GM12872 (cell line): ENCODE results near the gene UBR4.

Experiments used
- TF ChIP-seq, protein P1 (sequence below): IDR thresholded peaks from 3 replicates; pipeline ENCODE4 v1.5.1; 2011; ENCODE audit warnings: low read depth, mild to moderate bottlenecking, low read length, moderate library complexity; ENCODE audit not compliant: insufficient read depth

The UBR4 gene

GRCh38 chr1:19054216-19054615 lies 155.8 kb downstream of the UBR4 start:
- TF ChIP-seq, protein P1, sequence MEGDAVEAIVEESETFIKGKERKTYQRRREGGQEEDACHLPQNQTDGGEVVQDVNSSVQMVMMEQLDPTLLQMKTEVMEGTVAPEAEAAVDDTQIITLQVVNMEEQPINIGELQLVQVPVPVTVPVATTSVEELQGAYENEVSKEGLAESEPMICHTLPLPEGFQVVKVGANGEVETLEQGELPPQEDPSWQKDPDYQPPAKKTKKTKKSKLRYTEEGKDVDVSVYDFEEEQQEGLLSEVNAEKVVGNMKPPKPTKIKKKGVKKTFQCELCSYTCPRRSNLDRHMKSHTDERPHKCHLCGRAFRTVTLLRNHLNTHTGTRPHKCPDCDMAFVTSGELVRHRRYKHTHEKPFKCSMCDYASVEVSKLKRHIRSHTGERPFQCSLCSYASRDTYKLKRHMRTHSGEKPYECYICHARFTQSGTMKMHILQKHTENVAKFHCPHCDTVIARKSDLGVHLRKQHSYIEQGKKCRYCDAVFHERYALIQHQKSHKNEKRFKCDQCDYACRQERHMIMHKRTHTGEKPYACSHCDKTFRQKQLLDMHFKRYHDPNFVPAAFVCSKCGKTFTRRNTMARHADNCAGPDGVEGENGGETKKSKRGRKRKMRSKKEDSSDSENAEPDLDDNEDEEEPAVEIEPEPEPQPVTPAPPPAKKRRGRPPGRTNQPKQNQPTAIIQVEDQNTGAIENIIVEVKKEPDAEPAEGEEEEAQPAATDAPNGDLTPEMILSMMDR, result no peak

- TF ChIP-seq, protein P1, result no peak
Observed at GRCh38 chr1:19053486-19053885, 156.6 kb downstream of the UBR4 start.

DNA sequence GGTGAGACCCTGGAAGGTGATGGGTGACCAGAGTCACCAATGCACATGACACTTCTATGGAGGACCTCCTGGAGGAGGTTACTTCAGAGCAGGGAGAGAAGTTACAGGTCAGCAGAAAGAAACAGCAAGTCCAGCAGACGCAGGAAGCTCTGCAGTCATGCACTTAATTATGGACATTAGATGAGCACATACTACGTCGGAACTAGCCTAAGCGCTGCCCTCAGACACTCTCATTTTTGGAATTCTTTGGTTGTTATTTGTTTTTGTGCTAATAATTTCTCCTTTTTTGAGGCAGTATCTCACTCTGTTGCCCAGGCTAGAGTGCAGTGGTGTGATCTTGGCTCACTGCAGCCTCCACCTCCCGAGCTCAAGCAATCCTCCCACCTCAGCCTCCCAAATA lies 160.3 kb downstream of the UBR4 start:
- TF ChIP-seq, protein P1, result no peak

GRCh38 chr1:19049128-19049768 lies 160.8 kb downstream of the UBR4 start:
- TF ChIP-seq, protein P1, result no peak

DNA sequence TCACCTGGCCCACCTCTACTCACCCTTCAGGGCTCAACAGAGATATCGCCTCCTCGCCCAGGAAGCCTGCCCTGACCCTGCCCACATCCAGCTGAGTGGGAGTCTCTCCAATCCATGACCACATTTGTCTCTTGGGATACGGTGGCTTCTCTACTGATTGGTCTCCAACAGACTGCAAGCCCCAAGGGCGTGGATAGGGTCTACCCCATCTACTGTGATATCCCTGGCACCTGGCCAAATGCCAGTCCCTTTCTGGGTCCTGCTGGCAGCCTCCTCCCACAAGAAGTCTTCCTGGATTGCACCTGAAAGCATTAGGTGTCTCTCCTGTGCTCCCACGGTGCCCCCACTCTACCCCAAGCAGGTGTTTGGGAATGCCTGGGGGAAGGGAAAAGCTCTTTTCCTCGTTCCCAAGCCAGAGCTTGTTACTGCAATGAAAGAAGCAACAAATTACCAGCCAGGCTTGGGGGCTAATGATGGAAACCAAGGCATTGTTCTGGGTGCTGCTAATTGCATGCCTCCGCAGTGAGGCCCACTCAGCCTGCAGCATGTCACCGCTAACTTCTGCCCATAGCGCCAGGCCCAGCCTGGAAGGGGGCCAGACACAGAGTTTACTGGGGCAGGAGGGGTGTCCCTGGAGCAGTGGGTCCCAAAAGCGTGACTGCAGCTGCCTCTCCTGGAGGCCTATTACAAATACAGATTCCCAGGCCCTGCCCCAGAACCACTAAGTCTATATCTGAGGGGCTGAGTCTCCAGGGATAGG lies 162.9 kb downstream of the UBR4 start:
- TF ChIP-seq, protein P1, result no peak

- TF ChIP-seq, protein P1, result no peak
Observed at GRCh38 chr1:19045898-19046880, 163.9 kb downstream of the UBR4 start.
